Stromal cell of bone marrow (primary cell): ENCODE data around the gene SSBP4.
"Not testable (repeated sequence)": the region's sequence is repeated elsewhere in the genome, so short reads cannot be mapped to it uniquely, and the experiment has no call there.

Source experiments
- DNase-seq: peaks from one replicate; pipeline ENCODE4 v3.0.0-alpha.2; 2012; ENCODE audit warnings: low read depth

The SSBP4 gene

GRCh38 chr19:18393836-18394235 is 25.4 kb upstream of the SSBP4 start:
- DNase-seq, result no peak

DNA sequence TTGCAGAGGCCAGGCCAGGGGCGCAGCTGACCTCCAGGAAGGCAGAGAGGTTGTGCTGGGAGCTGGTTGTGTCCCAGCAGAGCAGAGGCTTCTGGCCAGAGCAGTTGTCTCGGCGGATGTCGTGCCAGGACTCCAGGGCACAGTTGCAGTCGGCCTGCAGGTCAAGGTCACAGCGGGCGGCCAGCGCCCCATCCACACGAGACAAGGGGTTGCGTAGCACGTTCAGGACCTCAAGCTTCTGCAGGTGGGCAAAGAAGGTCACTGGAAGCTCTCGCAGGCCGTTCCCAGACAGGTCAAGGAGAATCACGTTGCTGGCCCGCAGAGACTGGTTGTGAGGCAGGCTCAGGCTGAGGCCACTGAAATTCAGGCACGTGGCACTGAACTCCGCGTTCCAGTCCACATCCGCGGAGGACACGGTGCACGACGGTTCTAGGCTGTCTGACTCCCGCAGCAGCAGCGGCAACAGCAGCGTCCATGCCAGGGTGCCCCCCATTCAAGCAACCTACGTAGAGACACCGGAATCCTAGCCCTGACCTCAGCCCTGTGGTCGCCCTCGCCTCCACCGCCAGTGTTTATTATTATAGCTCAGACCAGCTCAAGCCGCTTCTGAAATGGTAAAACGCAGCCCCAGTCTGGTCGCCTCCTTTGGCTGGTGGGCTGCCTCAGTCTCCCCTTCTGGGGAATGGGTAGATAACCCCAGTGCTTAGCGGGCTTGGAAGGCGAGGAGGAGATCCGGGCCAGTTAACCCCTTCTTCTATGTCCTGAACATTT is 22.5 kb upstream of the SSBP4 start:
- no peak for DNase-seq

DNA sequence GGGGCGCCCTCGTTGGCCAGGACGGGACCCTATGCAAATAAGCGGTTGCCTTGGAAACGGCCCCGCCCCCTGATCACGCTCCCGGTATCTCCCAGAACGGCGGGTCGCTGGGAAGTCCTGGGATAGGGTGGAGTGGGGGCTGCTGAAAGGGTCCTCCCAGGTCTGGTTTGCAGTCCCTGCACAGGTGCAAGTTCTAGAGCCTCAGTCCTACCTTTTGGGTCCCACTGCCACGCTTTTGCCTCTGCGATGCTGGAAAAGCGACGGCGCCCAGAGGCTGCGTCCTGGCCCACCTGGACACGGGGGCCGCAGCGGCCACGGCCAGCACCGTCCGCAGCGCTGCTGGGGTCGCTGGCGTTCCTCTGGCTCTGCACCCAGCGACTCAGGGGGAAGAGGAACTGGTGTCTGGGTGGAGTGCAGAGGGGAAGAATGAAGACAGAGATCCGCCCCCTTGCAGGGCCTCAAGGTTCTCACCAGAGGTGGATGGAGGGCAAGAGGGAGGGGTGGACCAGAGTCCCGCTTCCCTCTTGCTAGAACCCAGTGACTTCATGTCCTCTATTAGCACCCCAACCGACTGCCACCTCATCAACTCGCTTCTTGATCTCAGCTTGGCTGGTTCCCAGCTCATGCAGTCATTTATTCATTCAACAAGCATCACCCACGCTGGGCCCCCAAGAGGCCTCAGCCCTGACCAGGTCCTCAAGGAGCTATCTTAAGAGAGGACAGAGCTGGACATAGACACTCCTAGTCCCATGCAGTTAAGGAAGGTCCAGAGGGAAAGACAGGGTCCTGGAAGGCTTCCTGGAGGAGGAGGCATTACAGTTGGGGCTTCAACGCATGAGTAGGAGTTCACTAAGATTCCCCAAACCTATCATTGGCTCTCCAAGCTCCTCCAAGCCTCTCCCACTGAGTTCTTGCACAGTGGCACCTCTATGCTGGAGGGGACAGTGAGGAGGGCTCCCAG is 21.7 kb upstream of the SSBP4 start, which contains the start of gene LRRC25:
LRRC25 (minus strand) TSS at position 381 of the 961 bp plus-strand sequence. CDS start 659 bp downstream, outside the sequence.
- DNase-seq, result no peak

GRCh38 chr19:18399008-18399407 is 20.2 kb upstream of the SSBP4 start:
- DNase-seq, result no peak

DNA sequence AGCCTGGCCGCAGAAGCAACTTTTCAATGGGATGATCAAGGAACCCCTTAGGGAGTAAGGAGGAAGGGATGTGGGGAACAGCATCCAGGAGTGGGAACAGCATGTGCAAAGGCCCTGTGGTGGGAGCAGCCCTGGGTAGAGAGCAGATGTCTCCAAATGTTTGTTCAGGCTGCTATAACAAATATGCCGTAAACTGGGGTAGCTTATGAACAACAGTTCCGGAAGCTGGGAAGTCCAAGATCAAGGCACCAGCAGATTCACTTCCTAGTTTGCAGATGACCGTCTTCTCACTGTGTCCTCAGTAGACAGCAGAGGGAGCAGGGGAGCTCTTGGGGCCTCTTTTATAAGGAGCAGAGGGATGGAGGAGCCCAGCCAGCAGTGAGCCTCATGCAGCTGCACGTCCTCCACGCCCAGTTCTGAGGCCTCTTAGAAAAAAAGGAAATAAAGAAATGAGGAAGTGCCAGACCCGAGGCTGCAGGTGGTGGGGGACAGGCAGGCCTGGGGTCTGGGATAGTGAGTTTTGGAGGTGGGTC is 17.6 kb upstream of the SSBP4 start:
- DNase-seq, result no peak

DNA sequence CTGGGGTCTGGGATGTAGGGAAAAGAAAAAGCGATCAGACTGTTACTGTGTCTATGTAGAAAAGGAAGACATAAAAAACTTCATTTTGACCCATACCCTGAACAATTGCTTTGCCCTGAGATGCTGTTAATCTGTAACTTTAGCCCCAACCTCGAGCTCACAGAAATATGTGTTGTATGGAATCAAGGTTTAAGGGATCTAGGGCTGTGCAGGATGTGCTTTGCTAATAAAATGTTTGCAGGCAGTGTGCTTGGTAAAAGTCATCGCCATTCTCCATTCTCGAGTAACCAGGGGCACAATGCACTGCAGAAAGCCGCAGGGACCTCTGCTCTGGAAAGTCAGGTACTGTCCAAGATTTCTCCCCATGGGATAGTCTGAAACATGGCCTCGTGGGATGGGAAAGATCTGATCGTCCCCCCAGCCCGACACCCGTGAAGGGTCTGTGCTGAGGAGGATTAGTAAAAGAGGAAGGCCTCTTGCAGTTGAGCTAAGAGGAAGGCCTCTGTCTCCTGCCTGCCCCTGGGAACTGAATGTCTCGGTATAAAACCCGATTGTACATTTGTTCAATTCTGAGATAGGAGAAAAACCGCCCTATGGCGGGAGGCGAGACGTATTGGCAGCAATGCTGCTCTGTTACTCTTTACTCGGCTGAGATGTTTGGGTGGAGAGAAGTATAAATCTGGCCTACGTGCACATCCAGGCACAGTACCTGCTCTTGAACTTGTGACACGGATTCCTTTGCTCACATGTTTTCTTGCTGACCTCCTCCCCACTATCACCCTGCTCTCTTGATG is 16.5 kb upstream of the SSBP4 start:
- DNase-seq, result not testable (repeated sequence)

- DNase-seq, result not testable (repeated sequence)
These were observed 13.4 kb upstream of the SSBP4 start for GRCh38 chr19:18405754-18406153.

DNA sequence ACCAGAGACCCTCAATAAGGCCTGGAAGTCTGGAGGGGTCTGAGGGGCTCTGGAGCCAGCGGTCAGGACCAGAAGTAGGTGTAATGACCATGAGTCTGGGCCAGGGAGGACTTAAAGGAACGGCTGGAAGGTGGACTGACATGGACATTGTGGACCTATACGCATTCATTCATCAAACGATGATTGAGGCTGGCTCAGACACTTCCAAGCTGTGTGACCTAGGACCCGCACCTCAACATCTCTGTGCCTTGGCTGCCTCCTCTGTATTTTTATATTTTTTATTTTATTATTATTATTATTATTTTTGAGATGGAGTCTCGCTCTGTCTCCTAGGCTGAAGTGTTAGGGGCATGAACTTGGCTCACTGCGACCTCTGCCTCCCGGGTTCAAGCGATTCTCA is 12.4 kb upstream of the SSBP4 start:
- DNase-seq, result no peak

- no peak for DNase-seq
These were observed 11.1 kb upstream of the SSBP4 start for GRCh38 chr19:18408053-18408476.

DNA sequence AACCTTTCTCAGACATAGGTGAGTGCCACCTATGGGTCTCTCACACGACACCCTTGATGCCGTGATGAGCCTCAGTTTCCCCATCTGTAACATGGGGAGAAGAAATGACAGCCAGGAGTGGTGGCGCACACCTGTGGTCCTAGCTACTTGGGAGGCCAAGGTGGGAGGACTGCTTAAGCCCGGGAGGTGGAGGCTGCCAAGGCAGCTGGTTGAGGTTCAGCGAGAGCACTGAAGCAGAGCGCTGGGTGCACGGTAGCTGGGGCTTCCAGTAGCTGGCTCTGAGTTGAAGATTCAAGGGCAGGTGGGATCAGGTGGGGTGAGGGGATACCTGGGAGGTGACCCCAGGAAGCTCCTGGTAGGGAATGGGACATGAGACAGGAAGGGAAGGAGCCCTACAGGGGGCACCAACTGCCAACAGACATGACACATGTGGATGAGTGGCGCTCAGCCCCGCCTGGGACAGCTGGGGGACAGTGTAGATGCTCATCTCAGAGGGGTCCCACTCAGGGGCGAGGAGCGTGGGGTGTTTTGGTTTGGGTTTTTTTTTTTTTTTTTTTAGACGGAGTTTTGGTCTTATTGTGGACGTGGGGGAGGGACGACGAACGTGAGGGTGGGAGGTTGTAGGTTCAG is 6.5 kb upstream of the SSBP4 start:
- no peak for DNase-seq

- DNase-seq, result no peak
These were observed 4.6 kb upstream of the SSBP4 start for GRCh38 chr19:18414504-18415177.

GRCh38 chr19:18415178-18415867 is 3.9 kb upstream of the SSBP4 start:
- peak; percentile 65 for DNase-seq

- peak; percentile 83 for DNase-seq
These were observed 2.4 kb upstream of the SSBP4 start for GRCh38 chr19:18416778-18417249.

DNA sequence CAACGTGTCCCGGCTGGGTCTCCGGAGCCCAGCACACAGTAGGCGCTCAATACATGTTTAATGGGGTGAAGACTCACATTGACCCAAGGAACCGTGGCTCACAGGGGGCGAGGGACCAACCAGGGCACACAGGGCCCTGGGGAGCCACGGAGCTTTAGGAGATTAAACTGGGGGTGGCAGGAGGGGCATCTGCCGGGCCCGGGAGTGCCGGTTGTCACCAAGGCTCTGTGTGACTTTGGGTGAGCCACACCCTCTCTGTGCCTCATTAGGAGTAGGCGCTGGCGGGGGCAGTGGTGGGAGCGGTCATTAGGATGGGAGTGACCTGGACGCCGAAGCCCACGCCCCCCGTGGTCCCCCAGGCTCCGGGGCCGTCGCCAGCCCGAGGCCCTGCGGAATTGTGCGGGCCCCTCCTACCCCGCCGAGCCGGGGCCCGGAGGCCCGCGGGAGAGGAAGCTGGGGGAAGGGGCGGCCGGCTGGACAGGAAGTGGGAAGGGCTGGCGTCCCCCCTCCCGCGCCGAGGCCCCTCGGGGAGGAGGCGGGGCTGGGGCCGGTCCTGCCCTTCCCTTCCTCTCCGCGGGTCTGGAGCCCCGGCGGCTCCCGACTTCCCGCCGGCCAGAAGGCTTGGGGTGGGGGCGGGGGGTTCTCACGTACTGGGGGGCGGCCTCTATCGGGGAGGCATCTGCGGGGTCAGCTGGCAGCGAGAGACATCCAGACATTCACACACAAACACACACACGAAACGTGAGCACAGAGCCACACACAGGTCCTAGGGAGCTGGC is 1.8 kb upstream of the SSBP4 start:
- peak; percentile 54 for DNase-seq

GRCh38 chr19:18418029-18418482 is 1.1 kb upstream of the SSBP4 start:
- no peak for DNase-seq

GRCh38 chr19:18418483-18419194 is 559 bp upstream of the SSBP4 start:
- no peak for DNase-seq

DNA sequence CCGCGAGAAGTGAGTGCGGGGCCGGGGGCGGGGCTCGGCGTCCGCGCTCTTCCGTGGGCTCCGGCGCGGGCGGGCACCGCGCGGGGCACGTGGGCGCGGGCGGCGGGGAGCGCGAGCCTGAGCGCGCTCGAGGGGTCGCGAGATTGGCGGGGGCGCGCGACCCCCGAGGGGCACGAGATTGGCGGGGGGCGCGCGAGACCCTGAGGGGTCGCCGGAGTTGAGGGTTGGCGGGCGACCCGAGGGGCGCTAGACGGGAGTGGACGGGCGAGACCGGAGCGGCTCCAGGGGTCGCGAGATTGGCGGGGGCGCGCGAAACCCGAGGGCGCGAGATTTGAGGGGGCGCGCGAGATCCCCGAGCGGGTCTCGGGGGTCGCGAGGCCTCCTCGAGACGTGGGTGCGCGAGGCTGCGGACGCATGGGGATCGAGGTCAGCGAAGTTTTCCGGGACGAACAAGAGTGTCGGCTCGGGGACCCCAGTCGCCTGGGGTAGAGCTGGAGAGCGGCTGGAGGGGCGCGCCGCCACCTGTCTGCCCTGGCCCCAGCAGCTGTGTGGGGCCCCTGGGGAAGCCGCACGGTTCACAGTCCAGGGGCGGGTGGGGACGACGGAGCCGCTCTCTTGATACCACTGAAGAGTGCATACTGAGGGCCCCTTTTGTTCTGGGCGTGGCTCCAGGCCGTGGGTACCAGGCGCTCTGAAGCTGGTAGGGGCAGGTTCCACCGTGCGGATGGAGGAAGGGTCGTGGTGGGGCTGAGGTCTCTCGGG is 682 bp downstream of the SSBP4 start:
- no peak for DNase-seq

DNA sequence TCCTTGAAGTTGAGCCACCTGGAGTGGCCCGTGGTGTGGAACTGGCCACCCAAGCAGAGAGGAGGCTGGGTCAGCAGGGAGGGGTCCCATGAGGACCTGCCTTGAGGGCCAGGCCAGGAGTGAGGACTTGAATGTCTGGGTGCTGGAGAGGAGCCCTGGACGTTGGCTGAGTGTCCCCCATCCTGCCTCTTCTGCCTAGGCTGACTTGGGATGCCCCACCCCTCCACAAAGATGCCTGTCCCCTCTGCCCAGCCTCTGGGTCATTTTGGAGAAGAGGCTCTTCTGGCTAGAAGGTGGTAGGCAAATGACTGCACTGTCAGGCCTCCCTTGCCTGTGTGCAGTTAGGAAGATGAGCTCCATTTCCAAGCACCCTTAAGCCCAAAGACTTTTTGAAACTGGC is 1.7 kb downstream of the SSBP4 start:
- DNase-seq, result no peak
